Left ventricle myocardium inferior (tissue), 1 donor: ENCODE data around the gene VWA5B2. TPM values are rescaled to one million over a fixed set of nuclear protein-coding genes. Genes with fewer than 3 reads are reported as not detected.
A peak's percentile ranks its signal among the peaks of the same experiment; 100 is the strongest.

Source experiments
- DNase-seq: peaks from one replicate; pipeline ENCODE4 v3.0.0-alpha.2; 2020
- H3K27ac ChIP-seq: fragments of 200-600 bp; replicated peaks from 2 replicates; pipeline ENCODE4 v1.8.0; 2021
- H3K27me3 ChIP-seq: fragments of 200-600 bp; 2 replicates; pipeline ENCODE4 v1.8.0; 2021; ENCODE audit warnings: low read depth
- H3K36me3 ChIP-seq: fragments of 200-600 bp; 2 replicates; pipeline ENCODE4 v1.8.0; 2021
- H3K4me1 ChIP-seq: fragments of 200-600 bp; 2 replicates; pipeline ENCODE4 v1.8.0; 2021
- H3K4me3 ChIP-seq: fragments of 200-600 bp; 2 replicates; pipeline ENCODE4 v1.8.0; 2021; ENCODE audit warnings: mild to moderate bottlenecking, moderate library complexity
- H3K9me3 ChIP-seq: fragments of 200-600 bp; replicated peaks from 2 replicates; pipeline ENCODE4 v1.8.0; 2021
- intact Hi-C: fragments of 100-400 bp; cut with micrococcal nuclease; formaldehyde crosslinking; loops from one replicate; pipeline ENCODE4 v1.11.0; 2022
- long read RNA-seq: library from polyadenylated mRNA; unstranded; transcript quantifications from one replicate; pipeline ENCODE4 v2.0.0, GENCODE V29; 2021
- total RNA-seq: library from RNA; stranded (reverse); fragmentation: NEBNext Ultra II Directional; extraction: Animal tissue kit (Norgen Biotek cat#: 25700); gene quantifications from one replicate; pipeline ENCODE4 v1.2.1, GENCODE V29; 2021
- TF ChIP-seq, protein P1 (sequence below): fragments of 200-600 bp; IDR thresholded peaks from 2 replicates; pipeline ENCODE4 v1.8.0; 2021; ENCODE audit warnings: antibody characterized with exemption, mild to moderate bottlenecking, borderline replicate concordance
- donor health status: DM: no; HTN: yes; CAD: no; lungs with severe emphysema.

VWA5B2 gene
- total RNA-seq, result not detected
- long read RNA-seq, result 0 reads

DNA sequence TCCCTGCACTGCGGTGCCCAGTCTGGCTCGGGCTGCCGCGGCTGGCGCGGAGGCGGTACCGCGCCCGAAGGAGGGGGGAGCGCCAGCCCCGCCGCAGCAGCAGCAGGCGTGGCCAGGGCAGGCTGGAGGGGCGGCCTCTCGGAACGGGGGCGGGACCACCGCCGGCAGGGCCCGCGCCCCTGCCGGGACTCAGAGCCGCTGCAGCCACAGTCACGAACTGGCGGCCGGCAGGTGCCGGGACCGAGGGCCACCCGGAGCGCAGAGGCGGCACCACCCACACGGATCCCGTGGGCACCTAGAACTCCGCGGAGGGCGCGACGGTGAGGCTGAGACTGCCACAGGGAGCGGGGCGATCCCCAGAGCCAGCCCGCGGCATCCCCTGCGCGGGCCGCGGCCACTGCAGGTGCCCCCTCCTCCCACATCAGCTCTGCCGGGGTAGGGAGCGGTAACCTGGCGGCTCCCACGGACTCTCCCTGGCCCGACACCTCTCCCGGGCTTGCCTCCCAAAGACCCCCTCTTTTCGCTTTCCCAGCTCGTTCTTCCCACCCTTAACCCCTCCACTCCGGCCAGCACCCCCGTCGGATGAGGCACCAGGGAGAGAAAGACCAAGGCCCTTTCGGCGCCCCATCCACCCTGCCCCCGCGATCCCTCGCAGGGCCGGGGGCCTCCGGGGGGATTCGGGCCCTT is at the start of gene VWA5B2:
VWA5B2 (plus strand) TSS at position 192 of the 687 bp plus-strand sequence. CDS start 944 bp downstream, outside the sequence.
- Histone ChIP-seq H3K9me3 (no peaks in the 10 kb centered on the region), H3K27me3 (peaks cover 98% of the 10 kb centered on the region), H3K4me1 (peaks cover 23% of the 10 kb centered on the region), H3K27ac (no peak within 1 kb of the TSS), H3K36me3 (no peaks in the 10 kb centered on the region), H3K4me3 (peak within 1 kb of the TSS; percentile 68)
- intact Hi-C loops, result no loop called here
- peak; percentile 50 for DNase-seq
- TF ChIP-seq, protein P1, sequence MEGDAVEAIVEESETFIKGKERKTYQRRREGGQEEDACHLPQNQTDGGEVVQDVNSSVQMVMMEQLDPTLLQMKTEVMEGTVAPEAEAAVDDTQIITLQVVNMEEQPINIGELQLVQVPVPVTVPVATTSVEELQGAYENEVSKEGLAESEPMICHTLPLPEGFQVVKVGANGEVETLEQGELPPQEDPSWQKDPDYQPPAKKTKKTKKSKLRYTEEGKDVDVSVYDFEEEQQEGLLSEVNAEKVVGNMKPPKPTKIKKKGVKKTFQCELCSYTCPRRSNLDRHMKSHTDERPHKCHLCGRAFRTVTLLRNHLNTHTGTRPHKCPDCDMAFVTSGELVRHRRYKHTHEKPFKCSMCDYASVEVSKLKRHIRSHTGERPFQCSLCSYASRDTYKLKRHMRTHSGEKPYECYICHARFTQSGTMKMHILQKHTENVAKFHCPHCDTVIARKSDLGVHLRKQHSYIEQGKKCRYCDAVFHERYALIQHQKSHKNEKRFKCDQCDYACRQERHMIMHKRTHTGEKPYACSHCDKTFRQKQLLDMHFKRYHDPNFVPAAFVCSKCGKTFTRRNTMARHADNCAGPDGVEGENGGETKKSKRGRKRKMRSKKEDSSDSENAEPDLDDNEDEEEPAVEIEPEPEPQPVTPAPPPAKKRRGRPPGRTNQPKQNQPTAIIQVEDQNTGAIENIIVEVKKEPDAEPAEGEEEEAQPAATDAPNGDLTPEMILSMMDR, result peak; percentile 50

DNA sequence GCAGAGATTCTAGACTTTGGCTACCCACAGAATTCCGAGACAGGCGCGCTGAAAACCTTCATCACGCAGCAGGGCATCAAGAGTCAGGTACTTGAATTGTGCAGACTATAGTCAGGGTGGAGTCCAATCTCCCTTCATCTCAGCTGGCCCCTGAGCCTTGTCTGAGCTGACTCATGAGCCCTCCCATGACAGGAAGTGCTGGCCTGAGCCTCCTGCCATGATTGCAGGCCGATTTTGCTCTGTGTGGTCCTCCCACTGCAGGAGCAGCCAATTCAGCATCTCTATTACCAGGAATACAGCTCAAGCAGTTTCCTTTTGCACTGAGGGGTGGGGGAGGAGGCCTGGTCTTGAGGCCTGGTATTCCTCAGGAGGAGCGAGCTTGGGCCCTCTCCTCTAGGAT is 49.2 kb upstream of the VWA5B2 start:
- peaks cover 45% of the 10 kb centered on the region for H3K4me1 ChIP-seq
- H3K27me3 ChIP-seq, result no peaks in the 10 kb centered on the region
- no peaks in the 10 kb centered on the region for H3K9me3 ChIP-seq
- H3K36me3 ChIP-seq, result peaks cover 75% of the 10 kb centered on the region
- intact Hi-C loops, result loop anchor here (10.0 kb wide), 1 partner anchor 65 kb away; the partner anchor contains the start of genes ALG3 and EEF1AKMT4
- no peak overlapping the region for H3K4me3 ChIP-seq
- DNase-seq, result no peak
- no peak overlapping the region for H3K27ac ChIP-seq
- TF ChIP-seq, protein P1, result no peak

DNA sequence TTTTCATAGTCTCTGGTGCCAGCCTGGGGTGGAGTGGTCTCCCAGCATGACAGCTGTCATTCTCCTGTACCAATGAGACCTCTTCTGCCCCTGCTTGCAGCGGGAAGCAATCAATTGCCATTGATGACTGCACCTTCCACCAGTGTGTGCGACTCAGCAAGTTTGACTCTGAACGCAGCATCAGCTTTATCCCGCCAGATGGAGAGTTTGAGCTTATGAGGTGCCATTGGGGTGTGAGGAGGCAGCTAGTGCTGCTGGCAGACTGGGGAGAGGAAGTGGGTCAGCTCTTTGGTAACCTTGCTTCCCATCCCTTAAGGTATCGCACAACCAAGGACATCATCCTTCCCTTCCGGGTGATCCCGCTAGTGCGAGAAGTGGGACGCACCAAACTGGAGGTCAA is 47.8 kb upstream of the VWA5B2 start:
- DNase-seq, result no peak

DNA sequence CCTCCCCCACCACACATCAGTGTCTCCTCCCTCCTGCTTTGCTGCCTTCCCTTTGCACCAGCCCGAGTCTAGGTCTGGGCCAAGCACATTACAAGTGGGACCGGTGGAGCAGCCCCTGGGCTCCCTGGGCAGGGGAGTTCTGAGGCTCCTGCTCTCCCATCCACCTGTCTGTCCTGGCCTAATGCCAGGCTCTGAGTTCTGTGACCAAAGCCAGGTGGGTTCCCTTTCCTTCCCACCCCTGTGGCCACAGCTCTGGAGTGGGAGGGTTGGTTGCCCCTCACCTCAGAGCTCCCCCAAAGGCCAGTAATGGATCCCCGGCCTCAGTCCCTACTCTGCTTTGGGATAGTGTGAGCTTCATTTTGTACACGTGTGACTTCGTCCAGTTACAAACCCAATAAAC is 45.7 kb upstream of the VWA5B2 start:
- H3K9me3 ChIP-seq, result no peaks in the 10 kb centered on the region
- intact Hi-C loops, result loop anchor here (10.0 kb wide), 1 partner anchor 61 kb away; the partner anchor contains the start of genes ALG3 and EEF1AKMT4
- H3K27me3 ChIP-seq, result no peaks in the 10 kb centered on the region
- no peak for DNase-seq
- H3K36me3 ChIP-seq, result peaks cover 73% of the 10 kb centered on the region
- H3K4me3 ChIP-seq, result no peak overlapping the region
- no peak overlapping the region for H3K27ac ChIP-seq
- TF ChIP-seq, protein P1, result no peak
- H3K4me1 ChIP-seq, result peaks cover 42% of the 10 kb centered on the region

More for the DNA sequence above, 47.8 kb upstream of the VWA5B2 start:
- H3K27ac ChIP-seq, result no peak overlapping the region
- TF ChIP-seq, protein P1, result no peak
- intact Hi-C loops, result loop anchor here (10.0 kb wide), 1 partner anchor 63 kb away; the partner anchor contains the start of genes ALG3 and EEF1AKMT4
- no peaks in the 10 kb centered on the region for H3K27me3 ChIP-seq
- H3K4me1 ChIP-seq, result peaks cover 42% of the 10 kb centered on the region
- H3K9me3 ChIP-seq, result no peaks in the 10 kb centered on the region
- H3K36me3 ChIP-seq, result peaks cover 75% of the 10 kb centered on the region
- no peak overlapping the region for H3K4me3 ChIP-seq

DNA sequence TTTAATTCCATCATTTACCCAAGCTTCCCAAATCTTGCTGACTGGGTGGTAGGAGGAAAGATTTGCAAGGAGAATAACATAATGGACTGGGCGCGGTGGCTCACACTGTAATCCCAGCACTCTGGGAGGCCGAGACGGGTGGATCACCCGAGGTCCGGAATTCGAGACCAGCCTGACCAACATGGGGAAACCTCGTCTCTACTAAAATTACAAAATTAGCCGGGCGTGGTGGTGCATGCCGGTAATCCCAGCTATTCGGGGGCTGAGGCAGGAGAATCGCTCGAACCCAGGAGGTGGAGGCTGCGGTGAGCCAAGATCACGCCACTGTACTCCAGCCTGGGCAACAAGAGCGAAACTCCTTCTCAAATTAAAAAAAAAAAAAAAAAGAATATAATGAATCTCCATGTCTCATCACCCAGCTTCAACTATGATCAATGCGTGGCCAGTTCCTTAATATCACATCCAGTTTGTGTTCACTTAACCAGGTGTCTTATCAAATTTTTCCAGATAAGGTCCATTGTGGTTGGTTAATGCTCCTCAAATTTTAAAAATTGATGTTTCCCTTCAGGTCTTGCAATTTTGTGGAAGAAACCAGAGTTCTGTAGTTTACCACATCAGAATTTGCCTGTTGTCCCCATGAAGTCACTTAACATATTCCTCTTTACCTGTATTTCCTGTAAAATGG is 44.7 kb upstream of the VWA5B2 start:
- TF ChIP-seq, protein P1, result no peak
- intact Hi-C loops, result loop anchor here (10.0 kb wide), 1 partner anchor 60 kb away; the partner anchor contains the start of genes ALG3 and EEF1AKMT4
- H3K9me3 ChIP-seq, result no peaks in the 10 kb centered on the region
- peak overlapping the region; percentile 95 for H3K27ac ChIP-seq
- peaks cover 39% of the 10 kb centered on the region for H3K4me1 ChIP-seq
- H3K27me3 ChIP-seq, result no peaks in the 10 kb centered on the region
- peaks cover 73% of the 10 kb centered on the region for H3K36me3 ChIP-seq
- peak overlapping the region; percentile 79 for H3K4me3 ChIP-seq
- no peak for DNase-seq
